NCI-H1436 treated with DMSO at 0.1 percent for 48 hours (cell line): Measurements from ENCODE around the gene TANGO2.

Source experiments
- DNase-seq: peaks from one replicate; lab custom pipeline; 2025; lab: John Stamatoyannopoulos, UW

The TANGO2 gene

GRCh38 chr22:20012741-20013331 is 8.1 kb upstream of the TANGO2 start:
- no peak for DNase-seq

- DNase-seq: no peak
Measured at GRCh38 chr22:20013382-20013871, 7.5 kb upstream of the TANGO2 start.

DNA sequence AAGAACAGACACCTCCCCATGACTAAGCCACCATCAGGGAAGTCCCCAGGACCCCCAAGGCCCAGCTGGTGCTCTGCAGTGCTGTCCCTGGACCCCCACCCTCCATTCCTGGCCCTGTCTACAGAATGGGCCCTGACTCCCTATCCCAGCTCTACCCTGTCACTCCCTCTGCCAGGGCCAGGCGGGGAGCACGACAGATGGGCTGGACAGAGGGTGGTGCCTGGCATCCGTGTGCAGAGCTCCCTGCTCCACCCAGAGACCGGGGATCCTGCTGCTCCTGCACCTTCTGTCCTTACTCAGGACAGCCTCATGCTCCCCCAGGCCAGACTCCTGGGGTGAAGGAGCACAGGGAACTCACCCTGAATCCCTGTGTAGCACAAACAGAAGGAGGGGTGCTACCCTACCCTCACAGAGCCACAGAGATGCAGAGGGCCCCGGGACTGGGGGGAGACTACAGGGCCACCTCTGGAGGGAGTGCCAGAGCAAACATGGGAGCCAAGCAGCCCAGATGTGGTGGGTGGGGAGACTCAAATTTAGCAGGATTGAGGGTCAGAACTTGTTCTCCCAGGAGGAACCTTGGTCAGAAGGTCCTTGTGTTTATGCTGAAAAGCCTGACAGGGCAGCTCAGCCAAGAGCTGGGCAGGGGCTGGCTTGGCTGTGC is 6.3 kb upstream of the TANGO2 start:
- DNase-seq: no peak

DNA sequence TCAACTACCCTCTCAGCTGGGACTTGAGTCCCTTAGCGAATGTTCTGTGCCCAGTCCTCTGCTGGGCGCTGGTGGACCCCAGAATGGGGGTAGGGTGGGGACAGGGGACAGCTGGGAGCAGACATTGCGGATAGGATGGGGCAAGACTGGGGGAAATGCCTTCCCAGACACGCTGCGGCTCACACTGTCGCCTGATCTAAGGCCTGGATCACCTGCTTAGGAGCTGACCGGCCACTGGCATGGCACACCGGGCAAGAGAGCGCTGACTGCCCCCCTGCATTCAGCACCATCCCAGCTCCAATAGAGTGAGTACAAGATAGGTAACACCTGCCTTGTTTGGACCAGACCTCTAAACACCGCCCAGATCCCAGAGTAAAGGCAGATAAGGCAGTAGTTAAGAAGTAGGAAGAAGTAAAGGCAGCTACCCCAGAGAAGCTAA is 5.7 kb upstream of the TANGO2 start:
- DNase-seq: no peak

DNA sequence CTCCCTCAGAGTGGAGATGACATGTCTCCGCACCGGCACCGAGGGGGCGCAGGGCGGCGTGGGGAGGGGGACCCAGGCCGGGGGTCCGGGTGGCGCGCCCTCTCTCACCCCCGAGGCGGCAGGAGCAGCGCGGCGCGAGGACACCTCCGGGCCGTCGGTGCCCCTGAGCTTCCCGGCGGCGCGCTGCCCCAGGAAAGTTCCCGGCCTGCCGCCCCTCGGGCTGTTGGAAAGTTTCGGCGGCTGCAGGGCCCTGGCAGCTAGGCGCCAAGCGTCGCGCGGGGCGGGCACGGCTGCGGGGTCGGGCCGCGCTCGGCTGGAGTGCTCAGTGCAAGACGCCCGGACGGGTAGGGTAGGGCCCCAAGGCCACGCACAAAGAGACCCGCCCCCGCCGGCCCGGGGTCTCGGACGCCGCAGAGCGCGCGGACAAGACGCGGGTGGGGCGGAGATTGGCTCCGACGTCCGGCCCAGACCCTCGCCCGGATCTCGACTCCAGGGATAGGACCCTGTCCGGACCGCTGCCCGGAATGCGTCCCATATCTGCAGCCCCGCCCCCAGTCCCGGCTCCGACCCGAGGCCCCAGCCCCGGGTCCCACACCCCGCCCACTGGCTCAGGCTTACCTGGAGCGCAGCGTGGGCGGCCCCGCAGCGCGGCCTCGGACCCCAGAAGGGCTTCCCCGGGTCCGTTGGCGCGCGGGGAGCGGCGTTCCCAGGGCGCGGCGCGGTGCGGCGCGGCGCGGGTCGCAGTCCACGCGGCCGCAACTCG is 4.8 kb upstream of the TANGO2 start:
- no peak for DNase-seq

GRCh38 chr22:20016734-20017621 is 3.9 kb upstream of the TANGO2 start, which contains the start of gene ARVCF:
ARVCF (minus strand) TSS chr22:20016823; CDS start chr22:19990794, 26,029 bp downstream.
- DNase-seq: peak; percentile 45

- no peak for DNase-seq
Measured at GRCh38 chr22:20017622-20017958, 3.3 kb upstream of the TANGO2 start.

GRCh38 chr22:20018001-20018400 is 2.9 kb upstream of the TANGO2 start:
- no peak for DNase-seq

GRCh38 chr22:20019661-20020532 is 1.0 kb upstream of the TANGO2 start:
- no peak for DNase-seq

DNA sequence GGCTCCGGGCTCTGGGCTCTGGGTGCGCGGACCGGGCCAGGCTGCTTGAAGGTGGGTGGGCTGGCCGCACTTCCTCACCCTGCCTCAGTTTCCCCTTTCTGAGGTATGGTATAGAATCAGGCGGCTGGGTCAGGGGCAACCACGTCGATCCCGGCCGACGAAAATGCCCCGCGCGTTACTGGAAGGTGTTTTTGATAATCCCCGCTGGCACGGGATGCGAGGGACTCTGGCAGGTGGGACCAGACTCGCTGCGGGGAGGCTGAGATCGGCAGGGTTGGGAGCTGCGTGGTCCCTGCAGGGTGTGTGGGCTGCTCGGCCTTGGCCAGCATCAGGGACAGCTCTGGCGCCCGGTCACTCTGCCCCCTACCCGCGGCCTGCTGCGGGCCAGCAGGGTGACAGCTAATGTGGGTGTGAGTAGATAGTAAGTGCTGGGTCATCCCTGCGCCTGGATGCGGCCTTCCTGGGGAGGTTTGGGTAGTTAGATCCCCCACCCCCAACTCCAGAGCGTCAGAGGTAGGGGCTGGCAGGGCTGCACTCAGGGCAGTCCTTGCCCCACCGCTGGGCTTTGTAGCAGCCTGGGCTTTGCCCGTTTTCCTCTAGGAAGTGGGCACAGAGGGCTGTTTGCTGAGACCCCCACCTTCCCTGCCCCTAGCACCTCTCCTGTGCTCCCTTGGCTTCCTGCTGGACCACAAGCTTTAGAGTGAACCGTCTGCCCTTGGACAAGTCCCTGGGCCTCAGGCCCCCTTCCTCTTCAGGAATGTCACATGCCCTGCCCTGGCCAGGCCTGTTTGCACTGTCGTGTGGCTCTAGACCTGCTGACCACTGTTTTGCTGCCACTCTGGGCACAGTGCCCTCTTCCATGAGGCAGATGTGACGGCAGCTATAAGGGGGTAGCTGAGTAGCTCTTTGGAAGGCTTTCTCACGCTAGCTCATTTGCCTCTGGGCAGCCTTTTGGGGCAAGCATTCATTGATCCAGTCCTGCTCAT is 579 bp downstream of the TANGO2 start:
- no peak for DNase-seq

DNA sequence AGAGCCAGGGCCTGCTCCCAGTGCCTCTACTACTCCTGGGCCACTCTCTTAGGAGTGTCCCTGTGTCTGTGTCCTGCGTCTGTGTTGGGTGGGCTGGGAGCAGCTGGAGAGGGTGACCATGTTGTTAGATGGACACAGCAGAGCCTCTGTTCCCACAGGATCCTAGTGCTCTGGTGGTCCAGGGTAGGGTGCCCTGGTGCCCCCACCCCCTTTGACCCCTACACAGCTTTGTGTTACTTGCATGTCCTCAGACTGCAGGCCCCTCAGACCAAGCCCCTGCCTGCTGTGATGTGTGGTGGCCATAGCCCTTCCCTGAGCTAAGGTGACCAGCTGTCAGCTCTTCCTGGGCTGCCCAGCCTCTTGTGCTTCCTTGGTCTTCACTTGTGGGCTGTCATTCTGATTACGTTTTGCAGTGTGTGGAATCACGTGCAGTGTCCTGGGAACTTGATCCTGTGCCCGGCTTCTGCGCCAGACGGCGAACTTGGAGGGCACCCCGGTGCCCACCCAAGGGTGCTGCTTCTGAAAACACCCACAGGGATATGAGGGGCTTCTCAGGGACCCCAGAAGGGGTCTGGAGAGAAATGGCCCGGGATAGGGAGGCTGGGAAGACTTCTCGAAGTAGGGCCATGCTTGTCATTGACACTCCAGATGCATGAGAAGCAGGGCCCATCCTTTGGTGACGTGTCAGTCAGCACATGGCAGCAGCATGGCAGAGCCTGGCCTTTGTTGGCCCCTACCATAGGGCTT is 1.5 kb downstream of the TANGO2 start:
- DNase-seq: no peak

DNA sequence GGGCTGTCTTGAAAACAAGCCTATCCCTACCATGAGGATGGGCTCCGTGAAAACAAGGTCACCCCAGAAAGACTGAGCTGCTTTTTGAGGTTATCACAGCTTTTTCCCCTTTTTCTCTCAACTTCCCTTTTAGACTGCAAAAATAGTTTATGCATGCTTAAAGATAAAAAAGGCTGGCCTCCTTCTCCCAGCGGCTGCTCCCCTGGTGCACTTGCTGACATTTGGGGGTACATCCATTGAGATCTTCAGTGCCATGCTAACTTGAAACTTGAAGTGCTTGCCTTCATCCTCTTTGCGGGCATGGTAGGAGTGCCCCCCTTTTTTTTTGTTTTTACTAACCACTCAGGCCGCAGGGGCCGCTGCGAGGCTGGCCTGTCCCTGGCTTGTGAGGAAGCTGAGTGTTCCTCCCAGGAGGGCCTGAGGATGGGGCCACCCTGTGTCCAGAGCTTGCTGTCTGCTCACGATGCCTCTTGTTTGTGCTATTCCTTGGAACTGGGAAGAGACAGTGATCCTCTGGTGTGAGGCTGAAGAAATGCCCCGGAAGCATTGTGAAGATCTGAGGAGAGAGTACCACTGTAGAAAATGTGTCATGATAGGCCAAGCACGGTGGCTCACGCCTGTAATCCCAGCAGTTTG is 2.2 kb downstream of the TANGO2 start:
- DNase-seq: no peak

GRCh38 chr22:20024225-20024624 is 3.3 kb downstream of the TANGO2 start:
- no peak for DNase-seq

- DNase-seq: no peak
Measured at GRCh38 chr22:20024650-20025397, 3.9 kb downstream of the TANGO2 start.

GRCh38 chr22:20025401-20026203 is 4.7 kb downstream of the TANGO2 start:
- DNase-seq: no peak

- DNase-seq: no peak
Measured at GRCh38 chr22:20026204-20026908, 5.4 kb downstream of the TANGO2 start.
